Gastroesophageal sphincter (tissue), 3 donors: ENCODE results near the gene CCSER1.

Source experiments
- EP300 ChIP-seq: sonication (generic); formaldehyde crosslinking; IDR thresholded peaks from one replicate; pipeline ENCODE4 v1.6.1; 2017; ENCODE audit warnings: antibody characterized with exemption, mild to moderate bottlenecking
- POLR2A ChIP-seq, 2 donors: fragments of 450-650 bp; IDR thresholded peaks; one replicate each; pipeline ENCODE4 v1.6.1; 2017; ENCODE audit warnings: antibody characterized with exemption in 2 of 2, mild to moderate bottlenecking in 2 of 2, moderate library complexity in 1 of 2
- TF ChIP-seq, protein P1 (sequence below), 4 experiments: fragments of 200-600 bp in 2 of 4; fragments of 450-650 bp in 2 of 4; sonication (generic) in 1 of 4; IDR thresholded peaks; one replicate each; pipeline ENCODE4 v1.5.1; 2017 to 2019; ENCODE audit warnings: antibody characterized with exemption in 4 of 4, mild to moderate bottlenecking in 2 of 4, moderate library complexity in 2 of 4

DNA sequence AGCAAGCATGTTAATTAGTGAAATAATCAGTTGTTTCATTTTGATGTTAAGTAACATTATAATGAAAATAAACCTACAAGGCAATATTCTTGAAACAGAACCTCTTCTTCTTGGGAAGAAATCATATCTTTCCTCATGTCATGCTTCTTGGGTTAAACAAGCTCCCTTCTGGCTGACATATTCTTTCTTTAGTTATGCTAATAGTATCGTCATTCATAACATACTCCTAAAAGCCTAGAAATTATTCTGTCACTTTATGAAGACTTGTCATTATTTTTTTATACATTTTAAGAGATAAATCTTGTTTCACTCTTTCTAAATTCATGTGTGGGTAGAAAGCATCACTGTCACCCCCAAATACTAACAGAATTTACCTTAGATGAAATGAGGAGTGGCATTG, 1129.6 kb downstream of the CCSER1 start:
- TF ChIP-seq, protein P1, sequence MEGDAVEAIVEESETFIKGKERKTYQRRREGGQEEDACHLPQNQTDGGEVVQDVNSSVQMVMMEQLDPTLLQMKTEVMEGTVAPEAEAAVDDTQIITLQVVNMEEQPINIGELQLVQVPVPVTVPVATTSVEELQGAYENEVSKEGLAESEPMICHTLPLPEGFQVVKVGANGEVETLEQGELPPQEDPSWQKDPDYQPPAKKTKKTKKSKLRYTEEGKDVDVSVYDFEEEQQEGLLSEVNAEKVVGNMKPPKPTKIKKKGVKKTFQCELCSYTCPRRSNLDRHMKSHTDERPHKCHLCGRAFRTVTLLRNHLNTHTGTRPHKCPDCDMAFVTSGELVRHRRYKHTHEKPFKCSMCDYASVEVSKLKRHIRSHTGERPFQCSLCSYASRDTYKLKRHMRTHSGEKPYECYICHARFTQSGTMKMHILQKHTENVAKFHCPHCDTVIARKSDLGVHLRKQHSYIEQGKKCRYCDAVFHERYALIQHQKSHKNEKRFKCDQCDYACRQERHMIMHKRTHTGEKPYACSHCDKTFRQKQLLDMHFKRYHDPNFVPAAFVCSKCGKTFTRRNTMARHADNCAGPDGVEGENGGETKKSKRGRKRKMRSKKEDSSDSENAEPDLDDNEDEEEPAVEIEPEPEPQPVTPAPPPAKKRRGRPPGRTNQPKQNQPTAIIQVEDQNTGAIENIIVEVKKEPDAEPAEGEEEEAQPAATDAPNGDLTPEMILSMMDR (IDR thresholded peaks at IDR 0.05), result no peak
- TF ChIP-seq EP300 (no peak), POLR2A (IDR thresholded peaks at IDR 0.05) (no peak)
